Mesothelial cell of epicardium (in vitro differentiated cells): ENCODE measurements around the gene MUSK. TPM values are rescaled to one million over a fixed set of nuclear protein-coding genes. Genes with fewer than 3 reads are reported as not detected.

Source experiments
- DNase-seq, 2 experiments: peaks; one replicate each; pipeline ENCODE4 v3.0.0; 2021; ENCODE audit warnings: low spot score in 2 of 2; ENCODE audit not compliant: unreplicated experiment in 2 of 2
- H3K27ac Mint-ChIP-seq: 2 replicates; pipeline ENCODE4 v1.8.0; 2021; ENCODE audit warnings: mixed read lengths
- H3K27me3 Mint-ChIP-seq: 2 replicates; pipeline ENCODE4 v1.8.0; 2021; ENCODE audit warnings: low read depth, mixed read lengths
- H3K36me3 Mint-ChIP-seq: 2 replicates; pipeline ENCODE4 v1.8.0; 2021; ENCODE audit warnings: mixed read lengths
- H3K4me1 Mint-ChIP-seq: 2 replicates; pipeline ENCODE4 v1.8.0; 2021; ENCODE audit warnings: mixed read lengths
- H3K4me3 Mint-ChIP-seq: 2 replicates; pipeline ENCODE4 v1.8.0; 2021; ENCODE audit warnings: mild to moderate bottlenecking, moderate library complexity, mixed read lengths
- H3K9me3 Mint-ChIP-seq: 2 replicates; pipeline ENCODE4 v1.8.0; 2021; ENCODE audit warnings: mixed read lengths
- CTCF ChIP-seq: fragments of 200-600 bp; sonication (generic); IDR thresholded peaks from one replicate; pipeline ENCODE4 v1.5.0; 2021; ENCODE audit warnings: antibody characterized with exemption; ENCODE audit not compliant: unreplicated experiment
- total RNA-seq: library from RNA; stranded (reverse); gene quantifications from 3 replicates; pipeline ENCODE4 v1.2.1, GENCODE V29; 2021

Gene MUSK
- total RNA-seq, 1 donor from 2014 or later: 0.09 TPM

GRCh38 chr9:110810262-110810976 is 141.8 kb downstream of the MUSK start:
- Mint-ChIP-seq H3K36me3 (no peaks in the 10 kb centered on the region), H3K9me3 (no peaks in the 10 kb centered on the region), H3K27ac (no peak overlapping the region), H3K4me1 (peaks cover 10% of the 10 kb centered on the region), H3K4me3 (no peak overlapping the region), H3K27me3 (no peaks in the 10 kb centered on the region)
- no peak for TF ChIP-seq CTCF
- DNase-seq: no peak

- Mint-ChIP-seq H3K9me3 (no peaks in the 10 kb centered on the region), H3K4me3 (no peak overlapping the region), H3K27ac (no peak overlapping the region), H3K27me3 (no peaks in the 10 kb centered on the region), H3K4me1 (peaks cover 6% of the 10 kb centered on the region), H3K36me3 (no peaks in the 10 kb centered on the region)
- no peak for DNase-seq
- TF ChIP-seq CTCF: no peak
Observed at GRCh38 chr9:110812886-110813285, 144.3 kb downstream of the MUSK start.

- Mint-ChIP-seq H3K27me3 (no peaks in the 10 kb centered on the region), H3K9me3 (no peaks in the 10 kb centered on the region), H3K4me3 (no peak overlapping the region), H3K36me3 (no peaks in the 10 kb centered on the region), H3K4me1 (peaks cover 2% of the 10 kb centered on the region), H3K27ac (no peak overlapping the region)
- no peak for TF ChIP-seq CTCF
- no peak for DNase-seq
Observed at GRCh38 chr9:110814159-110814558, 145.6 kb downstream of the MUSK start.

- no peak for DNase-seq
- Mint-ChIP-seq H3K9me3 (no peaks in the 10 kb centered on the region), H3K27me3 (no peaks in the 10 kb centered on the region), H3K36me3 (no peaks in the 10 kb centered on the region), H3K27ac (no peak overlapping the region), H3K4me3 (no peak overlapping the region), H3K4me1 (peaks cover 2% of the 10 kb centered on the region)
- TF ChIP-seq CTCF: no peak
Observed at GRCh38 chr9:110815361-110815760, 146.8 kb downstream of the MUSK start.

GRCh38 chr9:110820381-110820780 is 151.8 kb downstream of the MUSK start:
- Mint-ChIP-seq H3K9me3 (peaks cover 20% of the 10 kb centered on the region), H3K4me3 (no peak overlapping the region), H3K27me3 (no peaks in the 10 kb centered on the region), H3K4me1 (peaks cover 12% of the 10 kb centered on the region), H3K27ac (no peak overlapping the region), H3K36me3 (peaks cover 5% of the 10 kb centered on the region)
- DNase-seq: no peak
- TF ChIP-seq CTCF: no peak
